Measurements from ENCODE around the gene CWC27.

Gene CWC27

DNA sequence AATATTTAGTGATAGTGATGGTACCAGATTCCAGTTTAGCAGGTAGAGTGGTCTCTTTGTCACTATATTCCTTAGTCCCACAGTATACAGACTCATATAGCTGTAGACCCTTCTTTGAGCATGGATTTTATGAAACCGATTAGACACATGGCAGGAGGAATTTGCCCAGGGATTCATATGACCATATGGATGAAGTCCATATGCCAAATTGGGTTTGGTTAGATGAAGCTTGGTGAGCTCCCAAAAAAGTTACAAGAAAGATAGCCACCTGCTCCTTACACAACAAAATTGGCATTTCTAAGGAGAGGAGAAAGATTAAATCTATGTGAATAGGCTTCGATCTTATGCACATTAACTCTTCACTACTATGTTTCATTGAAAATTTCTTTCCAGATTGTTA, 211.4 kb downstream of the CWC27 start:
- DNase-seq (ENCODE audit: low spot score) = no peak
- TF ChIP-seq, protein P1, sequence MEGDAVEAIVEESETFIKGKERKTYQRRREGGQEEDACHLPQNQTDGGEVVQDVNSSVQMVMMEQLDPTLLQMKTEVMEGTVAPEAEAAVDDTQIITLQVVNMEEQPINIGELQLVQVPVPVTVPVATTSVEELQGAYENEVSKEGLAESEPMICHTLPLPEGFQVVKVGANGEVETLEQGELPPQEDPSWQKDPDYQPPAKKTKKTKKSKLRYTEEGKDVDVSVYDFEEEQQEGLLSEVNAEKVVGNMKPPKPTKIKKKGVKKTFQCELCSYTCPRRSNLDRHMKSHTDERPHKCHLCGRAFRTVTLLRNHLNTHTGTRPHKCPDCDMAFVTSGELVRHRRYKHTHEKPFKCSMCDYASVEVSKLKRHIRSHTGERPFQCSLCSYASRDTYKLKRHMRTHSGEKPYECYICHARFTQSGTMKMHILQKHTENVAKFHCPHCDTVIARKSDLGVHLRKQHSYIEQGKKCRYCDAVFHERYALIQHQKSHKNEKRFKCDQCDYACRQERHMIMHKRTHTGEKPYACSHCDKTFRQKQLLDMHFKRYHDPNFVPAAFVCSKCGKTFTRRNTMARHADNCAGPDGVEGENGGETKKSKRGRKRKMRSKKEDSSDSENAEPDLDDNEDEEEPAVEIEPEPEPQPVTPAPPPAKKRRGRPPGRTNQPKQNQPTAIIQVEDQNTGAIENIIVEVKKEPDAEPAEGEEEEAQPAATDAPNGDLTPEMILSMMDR (IDR thresholded peaks at IDR 0.05; ENCODE audit: extremely low read depth, missing control alignments) = no peak

DNA sequence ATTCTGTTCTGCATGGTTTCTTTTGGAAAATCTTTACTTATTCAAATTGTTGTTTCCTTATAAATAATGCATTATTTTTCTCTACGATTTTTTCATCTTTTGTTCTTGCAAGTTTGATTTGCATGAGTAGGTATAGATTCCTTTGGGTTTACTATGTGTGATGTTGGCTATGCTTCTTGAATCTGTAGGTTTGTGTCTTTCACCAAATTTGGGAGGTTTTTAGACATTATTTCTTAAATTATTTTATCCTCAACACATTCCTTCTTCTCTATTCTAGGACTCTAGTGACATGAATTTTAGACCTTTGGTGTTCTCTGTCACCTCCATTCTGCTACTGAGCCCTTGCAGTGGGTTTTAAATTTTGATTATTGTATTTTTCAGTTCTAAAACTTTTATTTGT, 219.0 kb downstream of the CWC27 start:
- TF ChIP-seq, protein P1 (IDR thresholded peaks at IDR 0.05; ENCODE audit: extremely low read depth, missing control alignments) = no peak
- no peak for DNase-seq (ENCODE audit: low spot score)

DNA sequence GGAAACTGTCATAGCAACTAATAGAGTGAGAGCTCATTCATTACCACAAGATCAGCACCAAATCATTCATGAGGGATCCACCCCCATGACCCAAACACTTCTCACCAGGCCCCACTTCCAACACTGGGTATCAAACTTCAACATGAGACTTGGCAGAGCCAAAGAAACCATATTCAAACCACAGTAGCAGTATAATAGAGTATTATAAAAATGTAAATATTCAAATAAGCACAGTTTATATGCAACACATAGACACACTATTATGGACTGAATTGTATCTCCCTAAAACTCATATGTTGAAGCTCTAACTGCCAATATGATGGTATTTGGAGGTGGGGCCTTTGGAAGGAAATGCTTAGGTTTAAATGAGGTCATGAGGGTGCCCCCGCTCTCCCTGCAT, 240.5 kb downstream of the CWC27 start:
- TF ChIP-seq, protein P1 (IDR thresholded peaks at IDR 0.05; ENCODE audit: extremely low read depth, missing control alignments) = no peak
- no peak for DNase-seq (ENCODE audit: low spot score)

DNA sequence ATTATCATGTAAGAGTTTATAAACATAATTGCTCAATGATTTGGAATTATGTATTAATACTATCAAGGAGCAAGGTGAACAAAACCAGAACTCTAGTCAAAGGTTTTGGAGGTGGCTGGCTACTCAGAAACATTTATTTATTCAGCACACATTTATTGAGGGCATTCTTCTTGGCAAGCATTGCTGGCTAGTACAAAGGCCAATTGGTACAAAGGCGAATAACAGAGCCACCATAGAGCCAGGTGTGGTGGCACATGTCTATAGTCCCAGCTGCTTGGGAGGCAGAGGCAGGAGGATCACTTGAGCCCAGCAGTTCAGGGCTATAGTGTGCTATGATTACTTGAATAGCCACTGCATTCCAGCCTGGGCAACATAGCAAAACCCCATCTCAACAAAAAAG, 242.1 kb downstream of the CWC27 start:
- DNase-seq (ENCODE audit: low spot score) = no peak
- TF ChIP-seq, protein P1 (IDR thresholded peaks at IDR 0.05; ENCODE audit: extremely low read depth, missing control alignments) = no peak

DNA sequence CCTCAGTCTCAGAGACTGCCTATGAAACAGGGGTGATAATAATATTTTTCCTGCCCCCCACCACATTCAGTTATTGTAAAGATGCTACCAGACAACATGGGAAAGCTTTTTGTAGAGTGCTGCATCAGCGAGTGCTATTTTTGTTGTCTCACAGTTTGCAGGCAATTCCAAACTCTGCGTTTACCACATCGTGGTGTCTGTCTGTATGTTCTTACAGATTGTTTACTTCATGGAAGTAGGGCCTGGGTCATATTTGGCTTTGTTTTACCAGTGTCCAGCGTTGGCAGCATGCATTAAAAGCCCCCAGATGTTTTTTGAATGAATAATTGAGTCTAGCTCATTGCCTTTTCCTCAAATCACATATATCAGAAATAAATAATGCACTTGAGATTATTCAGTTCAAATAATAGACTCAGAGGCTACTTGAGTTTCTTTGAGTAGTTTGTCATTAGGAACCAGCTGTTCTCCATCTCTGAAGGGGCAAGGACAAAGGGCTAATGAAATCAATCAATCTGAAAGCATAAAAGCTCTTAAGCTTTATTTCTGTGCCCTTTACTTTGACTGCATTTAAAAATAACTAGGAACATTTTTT, 243.7 kb downstream of the CWC27 start:
- DNase-seq (ENCODE audit: low spot score) = no peak
- TF ChIP-seq, protein P1 (IDR thresholded peaks at IDR 0.05; ENCODE audit: extremely low read depth, missing control alignments) = no peak

DNA sequence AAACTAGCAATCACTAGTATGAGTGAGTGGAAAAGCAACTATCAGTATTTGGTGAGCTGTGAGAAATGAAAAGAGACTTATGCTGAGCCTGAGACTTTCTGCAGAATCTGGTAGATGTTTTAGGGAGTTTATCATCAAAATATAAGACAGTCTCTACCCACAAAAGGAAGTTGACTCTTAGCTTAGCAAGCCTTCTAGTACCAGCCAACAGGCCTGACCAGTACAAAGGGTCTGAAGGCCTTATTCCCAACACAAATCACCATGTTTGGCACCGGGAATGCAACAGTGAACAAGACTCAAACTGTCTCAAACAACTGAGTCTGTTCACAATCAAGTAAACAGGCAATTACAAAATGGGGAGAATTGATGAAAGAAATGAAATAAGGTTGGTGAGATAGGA, 244.4 kb downstream of the CWC27 start:
- TF ChIP-seq, protein P1 (IDR thresholded peaks at IDR 0.05; ENCODE audit: extremely low read depth, missing control alignments) = no peak
- DNase-seq (ENCODE audit: low spot score) = no peak

DNA sequence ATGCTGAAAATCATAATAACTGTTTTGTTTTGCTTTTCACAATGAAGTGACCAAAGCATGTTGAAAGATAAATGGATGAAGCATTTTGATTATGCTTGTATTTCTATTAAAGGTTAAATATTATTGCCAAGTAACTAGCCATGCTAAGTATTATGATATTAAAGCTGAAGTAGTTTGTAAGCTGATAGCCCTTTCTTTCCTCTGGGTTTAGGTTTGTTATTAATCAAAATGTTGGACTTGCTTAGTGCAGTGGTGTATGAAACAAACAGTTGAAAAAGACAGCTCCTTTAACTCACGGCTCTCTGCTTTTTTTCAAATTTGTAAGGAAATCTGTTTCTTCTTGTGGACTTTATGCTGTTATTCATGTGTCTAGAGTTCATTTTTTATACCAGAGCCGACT, 246.0 kb downstream of the CWC27 start:
- DNase-seq (ENCODE audit: low spot score) = no peak
- TF ChIP-seq, protein P1 (IDR thresholded peaks at IDR 0.05; ENCODE audit: extremely low read depth, missing control alignments) = no peak

All from GM20000 (cell line).